IMR-90 (cell line): ENCODE measurements around the gene LGI1. TPM values are rescaled to one million over a fixed set of nuclear protein-coding genes. Genes with fewer than 3 reads are reported as not detected.

Source experiments
- ATAC-seq: fragments of 200-7000 bp; cut with Tn5 transposase; 2 replicates; pipeline ENCODE4 v1.9.1; 2020; ENCODE audit warnings: low read depth, mild to moderate bottlenecking, moderate library complexity
- BruUV-seq: library from RNA; stranded (reverse); fragments of 400-500 nt; replicated peaks from 2 replicates; lab custom pipeline; 2021; lab: Mats Ljungman, UMichigan
- CTCF ChIA-PET: fragments of 300-600 bp; formaldehyde crosslinking; extraction: SDS; loops from one replicate; lab custom pipeline; 2021; ENCODE audit warnings: antibody characterized with exemption; lab: Yijun Ruan, JAX
- POLR2A ChIA-PET: fragments of 300-600 bp; sonication (Branson Sonifier 250); formaldehyde crosslinking; loops from one replicate; lab custom pipeline; 2022; ENCODE audit warnings: antibody characterized with exemption; ENCODE audit not compliant: unreplicated experiment; lab: Charles Lee
- DNase-seq: peaks from one replicate; pipeline ENCODE4 v3.0.0; 2013
- H2AFZ ChIP-seq: replicated peaks from 2 replicates; pipeline ENCODE3; 2013; ENCODE audit warnings: low read length, mild to moderate bottlenecking; ENCODE audit not compliant: poor library complexity
- H2AK5ac ChIP-seq: 2 replicates; pipeline ENCODE4 v1.6.1; 2013; ENCODE audit warnings: low read depth, low read length, inconsistent platforms
- H2AK9ac ChIP-seq: replicated peaks from 2 replicates; pipeline ENCODE3; 2013; ENCODE audit warnings: mild to moderate bottlenecking, low read depth, low read length, moderate library complexity; ENCODE audit not compliant: poor library complexity
- H2BK120ac ChIP-seq: 2 replicates; pipeline ENCODE4 v1.6.1; 2013; ENCODE audit warnings: low read depth, low read length, inconsistent platforms
- H2BK15ac ChIP-seq: 3 replicates; pipeline ENCODE4 v1.6.1; 2013; ENCODE audit warnings: low read depth, low read length, inconsistent platforms
- H2BK20ac ChIP-seq: 2 replicates; pipeline ENCODE4 v1.6.1; 2013; ENCODE audit warnings: low read depth, mild to moderate bottlenecking, inconsistent platforms, low read length, moderate library complexity
- H2BK5ac ChIP-seq: 2 replicates; pipeline ENCODE4 v1.6.1; 2013; ENCODE audit warnings: mild to moderate bottlenecking, low read depth, low read length, inconsistent platforms; ENCODE audit not compliant: poor library complexity, severe bottlenecking
- H3K14ac ChIP-seq: replicated peaks from 2 replicates; pipeline ENCODE4 v1.6.1; 2013; ENCODE audit warnings: low read depth, low read length, inconsistent platforms
- H3K18ac ChIP-seq: 2 replicates; pipeline ENCODE4 v1.6.1; 2013; ENCODE audit warnings: low read depth, low read length, control low read depth
- H3K23ac ChIP-seq: 2 replicates; pipeline ENCODE4 v1.6.1; 2013; ENCODE audit warnings: low read depth, low read length, inconsistent platforms
- H3K27ac ChIP-seq: 2 replicates; pipeline ENCODE4 v1.5.1; 2013; ENCODE audit warnings: mild to moderate bottlenecking, control low read depth, low read length; ENCODE audit not compliant: insufficient read depth
- H3K27me3 ChIP-seq: 2 replicates; pipeline ENCODE4 v1.6.1; 2013; ENCODE audit warnings: low read length; ENCODE audit not compliant: control insufficient read depth, insufficient read depth
- H3K36me3 ChIP-seq: 2 replicates; pipeline ENCODE4 v1.6.1; 2013; ENCODE audit warnings: low read length, mixed read lengths; ENCODE audit not compliant: control insufficient read depth, insufficient read depth
- H3K4ac ChIP-seq: 2 replicates; pipeline ENCODE4 v1.6.1; 2013; ENCODE audit warnings: low read depth, low read length, inconsistent platforms
- H3K4me1 ChIP-seq: 2 replicates; pipeline ENCODE4 v1.6.1; 2013; ENCODE audit warnings: low read length, mixed read lengths; ENCODE audit not compliant: control insufficient read depth, insufficient read depth
- H3K4me2 ChIP-seq: 2 replicates; pipeline ENCODE4 v1.6.1; 2013; ENCODE audit warnings: low read depth, mild to moderate bottlenecking, control low read depth, low read length, moderate library complexity
- H3K4me3 ChIP-seq: 2 replicates; pipeline ENCODE4 v1.5.1; 2013; ENCODE audit warnings: low read depth, mild to moderate bottlenecking, control low read depth, low read length, moderate library complexity; ENCODE audit not compliant: insufficient read depth
- H3K56ac ChIP-seq: 2 replicates; pipeline ENCODE4 v1.6.1; 2013; ENCODE audit warnings: low read length, inconsistent platforms; ENCODE audit not compliant: insufficient read depth; ENCODE audit errors: extremely low read depth
- H3K79me1 ChIP-seq, 2 experiments: 2 replicates each; pipeline ENCODE4 v1.6.1; 2013; ENCODE audit warnings: low read length in 2 of 2, inconsistent platforms in 1 of 2, low read depth in 1 of 2
- H3K9ac ChIP-seq: 2 replicates; pipeline ENCODE4 v1.6.1; 2013; ENCODE audit warnings: low read depth, low read length, control low read depth
- H3K9me1 ChIP-seq: 2 replicates; pipeline ENCODE4 v1.6.1; 2013; ENCODE audit warnings: low read length, inconsistent platforms; ENCODE audit not compliant: insufficient read depth
- H3K9me3 ChIP-seq: 2 replicates; pipeline ENCODE4 v1.6.1; 2013; ENCODE audit warnings: low read length; ENCODE audit not compliant: control insufficient read depth, insufficient read depth
- H4K20me1 ChIP-seq: 2 replicates; pipeline ENCODE4 v1.6.1; 2013; ENCODE audit warnings: low read length, inconsistent platforms; ENCODE audit not compliant: insufficient read depth
- H4K5ac ChIP-seq: 2 replicates; pipeline ENCODE4 v1.6.1; 2013; ENCODE audit warnings: mild to moderate bottlenecking, low read depth, low read length, control low read depth
- H4K8ac ChIP-seq, 2 experiments: 2 replicates each; pipeline ENCODE4 v1.6.1; 2013; ENCODE audit warnings: low read depth in 2 of 2, low read length in 2 of 2, control low read depth in 1 of 2, inconsistent platforms in 1 of 2
- H4K91ac ChIP-seq: 2 replicates; pipeline ENCODE4 v1.6.1; 2013; ENCODE audit warnings: low read depth, low read length, inconsistent platforms; ENCODE audit not compliant: insufficient read depth
- BHLHE40 ChIP-seq: fragments of 150-350 bp; IDR thresholded peaks from 2 replicates; pipeline ENCODE4 v1.6.1; 2016; ENCODE audit warnings: mild to moderate bottlenecking, low read depth, low read length
- CEBPB ChIP-seq: IDR thresholded peaks from 2 replicates; pipeline ENCODE4 v1.6.1; 2012; ENCODE audit warnings: low read depth, low read length, improper control_type of control experiment
- CHD1 ChIP-seq: IDR thresholded peaks from 2 replicates; pipeline ENCODE4 v1.6.1; 2012; ENCODE audit warnings: low read depth, low read length, improper control_type of control experiment
- FOS ChIP-seq: fragments of 150-350 bp; IDR thresholded peaks from 2 replicates; pipeline ENCODE4 v1.6.1; 2016; ENCODE audit warnings: low read depth, low read length
- MAFK ChIP-seq: IDR thresholded peaks from 2 replicates; pipeline ENCODE4 v1.6.1; 2012; ENCODE audit warnings: low read depth, low read length, improper control_type of control experiment
- MAZ ChIP-seq: IDR thresholded peaks from 2 replicates; pipeline ENCODE4 v1.6.1; 2012; ENCODE audit warnings: low read depth, mild to moderate bottlenecking, low read length, improper control_type of control experiment, moderate library complexity, borderline replicate concordance
- MXI1 ChIP-seq: IDR thresholded peaks from 2 replicates; pipeline ENCODE4 v1.6.1; 2012; ENCODE audit warnings: low read depth, mild to moderate bottlenecking, low read length, moderate library complexity, borderline replicate concordance
- RAD21 ChIP-seq: IDR thresholded peaks from 2 replicates; pipeline ENCODE4 v1.6.1; 2012; ENCODE audit warnings: low read length, improper control_type of control experiment
- RCOR1 ChIP-seq: IDR thresholded peaks from 2 replicates; pipeline ENCODE4 v1.6.1; 2012; ENCODE audit warnings: mild to moderate bottlenecking, low read length, improper control_type of control experiment; ENCODE audit not compliant: insufficient replicate concordance
- RFX5 ChIP-seq: IDR thresholded peaks from 2 replicates; pipeline ENCODE4 v1.8.0; 2012; ENCODE audit warnings: low read depth, mild to moderate bottlenecking, low read length, moderate library complexity
- SMC3 ChIP-seq: fragments of 150-350 bp; IDR thresholded peaks from 2 replicates; pipeline ENCODE4 v1.6.1; 2016; ENCODE audit warnings: low read depth, mild to moderate bottlenecking, antibody characterized with exemption, low read length, moderate library complexity
- WGBS, 2 experiments: methylation state at CpG; one replicate each; pipeline versions ENCODE4 v1.1.5 to v1.1.7; 2013; ENCODE audit warnings: missing lambda C conversion rate in 2 of 2; ENCODE audit not compliant: insufficient read length in 1 of 2; ENCODE audit errors: extremely low coverage in 2 of 2; 5-methylcytosine and 5-hydroxymethylcytosine counted together
- dilution Hi-C: fragments of 300-500 bp; cut with HindIII; formaldehyde crosslinking; loops from one replicate; pipeline ENCODE4 v1.14.3; 2018; ENCODE audit warnings: low sequenced_read_pairs; ENCODE audit not compliant: unreplicated experiment
- in situ Hi-C: fragments of 300-500 bp; cut with MboI; formaldehyde crosslinking; loops from 3 replicates; pipeline ENCODE4 v1.14.3; 2019; ENCODE audit warnings: low sequenced_read_pairs, inconsistent platforms, mixed read lengths
- intact Hi-C: fragments of 100-400 bp; cut with micrococcal nuclease; formaldehyde crosslinking; loops from 2 replicates; pipeline ENCODE4 v1.10.0; 2022
- polyA plus RNA-seq, 3 experiments: library from polyadenylated mRNA; depleted of rRNA; stranded (reverse); fragments of >200 nt; gene quantifications; 2 replicates each; pipeline ENCODE4 v1.2.3, GENCODE V29; 2012; ENCODE audit warnings: low replicate concordance in 1 of 3
- total RNA-seq: library from RNA; depleted of rRNA; stranded (reverse); fragments of >200 nt; gene quantifications from 2 replicates; pipeline ENCODE4 v1.2.3, GENCODE V29; 2012
- TF ChIP-seq, protein P1 (sequence below): conservative IDR thresholded peaks from 2 replicates; pipeline ENCODE4 v1.5.1; 2012; ENCODE audit warnings: mild to moderate bottlenecking, low read depth, low read length, improper control_type of control experiment
- TF ChIP-seq, protein P2 (sequence below): fragments of 150-350 bp; IDR thresholded peaks from 2 replicates; pipeline ENCODE4 v1.6.1; 2016; ENCODE audit warnings: low read depth, mild to moderate bottlenecking, low read length, moderate library complexity, borderline replicate concordance

Gene LGI1
- total and polyA plus RNA-seq, 2 of the 4 experiments (the other 2 are of a cell fraction): not detected

DNA sequence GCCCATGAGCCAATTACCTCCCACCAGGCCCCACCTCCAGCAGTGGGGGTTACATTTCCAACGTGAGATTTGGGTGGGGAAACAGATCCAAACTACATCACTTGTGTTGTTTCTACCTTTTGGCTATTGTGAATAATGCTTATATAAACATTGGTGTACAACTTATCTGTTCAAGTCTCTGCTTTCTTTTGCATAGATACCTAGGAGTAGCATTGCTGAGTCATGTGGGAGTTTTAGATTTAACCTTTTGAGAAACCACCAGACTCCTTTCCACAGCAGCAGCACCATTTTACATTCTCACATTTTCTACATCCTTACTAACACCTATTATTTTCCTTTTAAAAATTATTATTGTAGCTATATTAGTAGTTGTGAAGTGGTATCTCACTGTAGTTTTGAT, 41.0 kb upstream of the LGI1 start:
- no TSS peak for BruUV-seq
- Histone ChIP-seq H2BK15ac (no peak overlapping the region), H3K9me1 (no peaks in the 10 kb centered on the region), H2AFZ (no peak overlapping the region), H2BK120ac (no peak overlapping the region), H3K18ac (no peak overlapping the region), H3K4me1 (no peaks in the 10 kb centered on the region), H3K23ac (no peak overlapping the region), H2AK5ac (no peak overlapping the region), H4K20me1 (no peaks in the 10 kb centered on the region), H2AK9ac (no peak overlapping the region), H4K5ac (no peak overlapping the region), H3K4me2 (no peak overlapping the region), H3K56ac (no peak overlapping the region), H3K9me3 (no peaks in the 10 kb centered on the region), H3K27ac (no peak overlapping the region), H3K14ac (no peak overlapping the region), H3K4me3 (no peak overlapping the region), H2BK5ac (no peak overlapping the region), H3K27me3 (peaks cover 8% of the 10 kb centered on the region), H4K91ac (no peak overlapping the region), H3K36me3 (no peaks in the 10 kb centered on the region), H2BK20ac (no peak overlapping the region), H3K9ac (no peak overlapping the region), H4K8ac (no peak overlapping the region), H3K79me1 (no peaks in the 10 kb centered on the region), H3K4ac (no peak overlapping the region)
- POLR2A ChIA-PET: no interaction called here
- intact Hi-C loops: no loop called here
- DNase-seq: no peak
- no peak for ATAC-seq
- dilution Hi-C loops: no loop called here
- WGBS, 2 experiments: no CpG with 5 or more reads among the region's 1 CpG
- TF ChIP-seq, protein P1, sequence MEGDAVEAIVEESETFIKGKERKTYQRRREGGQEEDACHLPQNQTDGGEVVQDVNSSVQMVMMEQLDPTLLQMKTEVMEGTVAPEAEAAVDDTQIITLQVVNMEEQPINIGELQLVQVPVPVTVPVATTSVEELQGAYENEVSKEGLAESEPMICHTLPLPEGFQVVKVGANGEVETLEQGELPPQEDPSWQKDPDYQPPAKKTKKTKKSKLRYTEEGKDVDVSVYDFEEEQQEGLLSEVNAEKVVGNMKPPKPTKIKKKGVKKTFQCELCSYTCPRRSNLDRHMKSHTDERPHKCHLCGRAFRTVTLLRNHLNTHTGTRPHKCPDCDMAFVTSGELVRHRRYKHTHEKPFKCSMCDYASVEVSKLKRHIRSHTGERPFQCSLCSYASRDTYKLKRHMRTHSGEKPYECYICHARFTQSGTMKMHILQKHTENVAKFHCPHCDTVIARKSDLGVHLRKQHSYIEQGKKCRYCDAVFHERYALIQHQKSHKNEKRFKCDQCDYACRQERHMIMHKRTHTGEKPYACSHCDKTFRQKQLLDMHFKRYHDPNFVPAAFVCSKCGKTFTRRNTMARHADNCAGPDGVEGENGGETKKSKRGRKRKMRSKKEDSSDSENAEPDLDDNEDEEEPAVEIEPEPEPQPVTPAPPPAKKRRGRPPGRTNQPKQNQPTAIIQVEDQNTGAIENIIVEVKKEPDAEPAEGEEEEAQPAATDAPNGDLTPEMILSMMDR: no peak
- TF ChIP-seq, protein P2, sequence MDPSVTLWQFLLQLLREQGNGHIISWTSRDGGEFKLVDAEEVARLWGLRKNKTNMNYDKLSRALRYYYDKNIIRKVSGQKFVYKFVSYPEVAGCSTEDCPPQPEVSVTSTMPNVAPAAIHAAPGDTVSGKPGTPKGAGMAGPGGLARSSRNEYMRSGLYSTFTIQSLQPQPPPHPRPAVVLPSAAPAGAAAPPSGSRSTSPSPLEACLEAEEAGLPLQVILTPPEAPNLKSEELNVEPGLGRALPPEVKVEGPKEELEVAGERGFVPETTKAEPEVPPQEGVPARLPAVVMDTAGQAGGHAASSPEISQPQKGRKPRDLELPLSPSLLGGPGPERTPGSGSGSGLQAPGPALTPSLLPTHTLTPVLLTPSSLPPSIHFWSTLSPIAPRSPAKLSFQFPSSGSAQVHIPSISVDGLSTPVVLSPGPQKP: no peak
- TF ChIP-seq MAFK (no peak), RFX5 (no peak), BHLHE40 (no peak), CEBPB (no peak), MAZ (no peak), SMC3 (no peak), FOS (no peak), MXI1 (no peak), CHD1 (no peak), RCOR1 (no peak), RAD21 (no peak)
- in situ Hi-C loops: no loop called here
- CTCF ChIA-PET: no interaction called here
